ENCODE results near the gene SF1.

Gene SF1

GRCh38 chr11:64718780-64719124 lies 59.6 kb downstream of the SF1 start:
- TF ChIP-seq ZFX (IDR thresholded peaks at IDR 0.05; ENCODE audit: borderline replicate concordance) = no peak
- TF ChIP-seq, protein P1, sequence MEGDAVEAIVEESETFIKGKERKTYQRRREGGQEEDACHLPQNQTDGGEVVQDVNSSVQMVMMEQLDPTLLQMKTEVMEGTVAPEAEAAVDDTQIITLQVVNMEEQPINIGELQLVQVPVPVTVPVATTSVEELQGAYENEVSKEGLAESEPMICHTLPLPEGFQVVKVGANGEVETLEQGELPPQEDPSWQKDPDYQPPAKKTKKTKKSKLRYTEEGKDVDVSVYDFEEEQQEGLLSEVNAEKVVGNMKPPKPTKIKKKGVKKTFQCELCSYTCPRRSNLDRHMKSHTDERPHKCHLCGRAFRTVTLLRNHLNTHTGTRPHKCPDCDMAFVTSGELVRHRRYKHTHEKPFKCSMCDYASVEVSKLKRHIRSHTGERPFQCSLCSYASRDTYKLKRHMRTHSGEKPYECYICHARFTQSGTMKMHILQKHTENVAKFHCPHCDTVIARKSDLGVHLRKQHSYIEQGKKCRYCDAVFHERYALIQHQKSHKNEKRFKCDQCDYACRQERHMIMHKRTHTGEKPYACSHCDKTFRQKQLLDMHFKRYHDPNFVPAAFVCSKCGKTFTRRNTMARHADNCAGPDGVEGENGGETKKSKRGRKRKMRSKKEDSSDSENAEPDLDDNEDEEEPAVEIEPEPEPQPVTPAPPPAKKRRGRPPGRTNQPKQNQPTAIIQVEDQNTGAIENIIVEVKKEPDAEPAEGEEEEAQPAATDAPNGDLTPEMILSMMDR (IDR thresholded peaks at IDR 0.05) = no peak
- H3K27ac ChIP-seq = no peak overlapping the region

GRCh38 chr11:64718084-64718779 lies 60.1 kb downstream of the SF1 start:
- no peak for TF ChIP-seq ZFX (IDR thresholded peaks at IDR 0.05; ENCODE audit: borderline replicate concordance)
- TF ChIP-seq, protein P1 (IDR thresholded peaks at IDR 0.05) = no peak
- no peak overlapping the region for H3K27ac ChIP-seq

- TF ChIP-seq ZFX (IDR thresholded peaks at IDR 0.05; ENCODE audit: borderline replicate concordance) = no peak
- TF ChIP-seq, protein P1 (IDR thresholded peaks at IDR 0.05) = no peak
- H3K27ac ChIP-seq = no peak overlapping the region
Observed at GRCh38 chr11:64717268-64717578, 61.1 kb downstream of the SF1 start.

GRCh38 chr11:64716473-64717267 lies 61.7 kb downstream of the SF1 start:
- no peak overlapping the region for H3K27ac ChIP-seq
- TF ChIP-seq ZFX (IDR thresholded peaks at IDR 0.05; ENCODE audit: borderline replicate concordance) = no peak
- TF ChIP-seq, protein P1 (IDR thresholded peaks at IDR 0.05) = no peak

DNA sequence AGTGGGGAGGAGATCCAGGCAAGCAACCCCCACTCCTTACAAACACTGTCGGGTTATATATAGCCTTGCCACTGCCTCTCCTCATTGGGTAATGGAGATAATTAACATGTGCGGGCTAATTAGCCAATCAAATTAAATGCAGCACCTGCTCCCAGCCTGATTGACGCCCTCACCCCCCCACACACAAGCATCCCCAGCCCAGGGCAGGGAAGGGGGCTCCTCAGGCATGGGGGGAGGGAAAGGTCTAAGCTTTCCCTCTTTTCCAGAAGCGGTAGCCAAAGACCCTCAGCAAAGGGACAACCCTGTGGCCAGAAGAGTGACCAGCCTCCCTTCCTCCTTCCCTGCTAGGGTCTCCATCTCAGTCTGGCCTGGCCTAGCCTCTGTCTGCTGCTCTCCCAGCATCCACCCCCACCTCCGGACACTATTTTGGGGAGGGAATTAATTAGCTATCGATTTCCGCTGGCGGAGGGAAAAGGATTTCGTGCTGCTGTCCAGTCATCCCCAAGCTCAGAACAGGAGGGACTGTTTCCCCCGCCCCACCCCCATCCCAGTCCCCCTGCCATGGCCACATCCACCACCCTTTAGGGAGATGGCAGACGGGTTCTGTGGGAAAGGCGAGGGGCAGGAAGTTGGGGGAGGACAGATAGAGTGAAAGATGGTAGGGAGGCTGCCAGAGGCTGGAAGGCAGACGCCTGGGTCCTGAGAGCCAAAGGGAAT lies 62.4 kb downstream of the SF1 start:
- TF ChIP-seq, protein P1 (IDR thresholded peaks at IDR 0.05) = no peak
- no peak for TF ChIP-seq ZFX (IDR thresholded peaks at IDR 0.05; ENCODE audit: borderline replicate concordance)
- no peak overlapping the region for H3K27ac ChIP-seq

DNA sequence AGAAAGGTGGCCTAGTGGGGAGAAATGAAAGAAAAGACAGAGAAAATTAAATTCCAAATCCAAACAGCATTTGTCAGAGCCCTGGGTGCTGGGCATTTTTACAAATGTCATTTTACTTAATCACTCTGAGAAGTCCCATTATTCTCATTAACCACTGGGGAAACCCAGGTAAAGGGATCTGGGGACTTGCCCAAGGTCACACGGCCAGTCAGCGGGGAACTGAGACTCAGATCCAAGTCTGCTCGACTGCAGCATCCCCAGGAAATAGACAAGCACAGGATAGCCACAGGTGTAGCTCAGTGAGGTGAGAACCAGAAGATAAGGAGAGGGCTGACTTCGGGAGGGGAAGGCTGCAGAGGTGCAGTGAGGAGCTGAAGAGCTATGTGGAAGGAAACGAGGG lies 63.2 kb downstream of the SF1 start:
- TF ChIP-seq ZFX (IDR thresholded peaks at IDR 0.05; ENCODE audit: borderline replicate concordance) = no peak
- TF ChIP-seq, protein P1 (IDR thresholded peaks at IDR 0.05) = no peak
- no peak overlapping the region for H3K27ac ChIP-seq

- TF ChIP-seq, protein P1 (IDR thresholded peaks at IDR 0.05) = no peak
- no peak for TF ChIP-seq ZFX (IDR thresholded peaks at IDR 0.05; ENCODE audit: borderline replicate concordance)
- no peak overlapping the region for H3K27ac ChIP-seq
Observed at GRCh38 chr11:64714666-64715065, 63.7 kb downstream of the SF1 start.

All from 22Rv1 (cell line).